ENCODE measurements around the gene TRPM1. TPM values are rescaled to one million over a fixed set of nuclear protein-coding genes. Genes with fewer than 3 reads are reported as not detected.

TRPM1 gene
- total and polyA plus RNA-seq, 9 of the 15 experiments (the other 6 are each of a cell fraction or from before 2014, with no cell fraction given) = 0.01 to 0.06 (median 0.03) TPM; not detected in 5

DNA sequence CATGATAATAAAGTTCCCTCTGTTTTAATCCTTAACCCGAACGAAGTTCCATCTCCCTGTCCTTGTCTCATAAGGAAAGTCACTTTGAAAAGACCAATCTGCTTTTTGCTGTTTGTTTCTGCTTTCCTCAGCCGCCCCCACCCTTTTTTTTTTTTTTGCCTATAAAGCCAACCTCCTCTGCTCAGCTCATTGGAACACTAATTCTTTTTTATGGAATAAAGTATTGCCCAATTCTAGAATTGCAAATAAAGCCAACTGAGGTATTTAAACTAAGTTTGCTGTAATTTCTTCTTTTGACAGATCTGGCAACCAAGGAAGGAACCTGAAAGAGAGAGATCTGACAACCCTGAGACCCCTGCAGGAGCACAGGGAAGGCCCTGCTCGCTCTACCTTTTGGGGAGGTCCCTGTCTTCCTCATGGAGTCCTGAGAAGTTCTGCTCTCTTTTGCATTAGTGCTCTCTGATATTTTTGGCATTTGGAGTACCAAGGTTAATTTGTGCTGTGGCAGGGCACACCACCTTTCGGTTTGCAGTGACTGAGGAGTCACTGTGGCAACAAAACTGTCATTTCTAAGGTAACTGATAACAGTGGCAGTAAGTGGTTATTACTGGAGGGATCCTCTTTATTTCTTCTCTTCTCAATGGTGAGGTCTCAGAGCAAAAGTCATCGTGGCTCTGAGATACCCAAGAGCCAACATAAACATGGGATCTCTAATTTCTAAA is 35.2 kb upstream of the TRPM1 start (continued):
- TF ChIP-seq CTBP1 (IDR thresholded peaks at IDR 0.05; ENCODE audit: borderline replicate concordance) (no peak), ZNF583 (CRISPR knock-in tag; IDR thresholded peaks at IDR 0.05) (no peak), DDX20 (tag; IDR thresholded peaks at IDR 0.05; ENCODE audit: low read depth) (no peak), KDM2B (CRISPR knock-in tag; IDR thresholded peaks at IDR 0.05) (no peak), ZSCAN29 (IDR thresholded peaks at IDR 0.05) (no peak), HSF4 (CRISPR knock-in tag; IDR thresholded peaks at IDR 0.05; ENCODE audit: borderline replicate concordance) (no peak)

DNA sequence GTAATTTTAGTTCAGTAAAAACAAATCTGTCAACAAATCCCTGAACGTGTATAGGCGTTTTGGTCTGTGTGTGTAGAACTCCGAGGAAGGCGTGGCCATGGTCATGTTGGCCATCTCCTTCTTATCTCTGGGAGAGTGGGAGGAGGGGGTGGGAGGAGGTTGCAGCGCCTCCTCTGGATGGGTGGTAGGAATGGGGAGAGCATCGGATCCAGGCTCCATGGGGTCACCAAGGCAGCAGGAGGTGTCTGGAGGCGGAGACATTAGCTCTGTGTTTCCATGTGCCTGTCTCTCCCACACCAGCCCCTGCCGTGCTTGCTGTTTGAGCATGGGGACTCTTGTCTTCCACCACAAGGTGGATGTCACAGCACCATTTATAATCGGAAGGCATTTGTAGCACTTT is 34.5 kb upstream of the TRPM1 start:
- FAIRE-seq (peak; percentile 6), DNase-seq (ENCODE audit: extremely low read depth in 1 of 4, low spot score in 3 of 4) (peak; percentile 51 to 67 (median 64)), ATAC-seq (peak; percentile 93)
- H3K4me3 ChIP-seq = no peak overlapping the region
- BruUV-seq (replicated peaks) = no TSS peak
- no peaks in the 10 kb centered on the region for H3K9me1 ChIP-seq (ENCODE audit: control insufficient read depth, insufficient read depth, low read length)
- peaks cover 0 to 2% of the 10 kb centered on the region in 2 experiments; a peak in 1 of 5 replicates for H3K27me3 ChIP-seq (ENCODE audit: control insufficient read depth in 2 of 2, insufficient read depth in 2 of 2, low read length in 2 of 2)
- POLR2A ChIA-PET = no interaction called here
- no peaks in the 10 kb centered on the region; a peak in 1 of 5 replicates for H3K4me1 ChIP-seq (replicated peaks in 1 of 2; ENCODE audit: control insufficient read depth in 2 of 2, insufficient read depth in 2 of 2, low read length in 2 of 2)
- no peak overlapping the region for H3K27ac ChIP-seq (ENCODE audit: extremely low read depth, low read depth, low read length)
- no peak overlapping the region for H3K9ac ChIP-seq (ENCODE audit: insufficient read depth in 1 of 2, low read depth in 2 of 2, low read length in 2 of 2)
- no peaks in the 10 kb centered on the region for H3K36me3 ChIP-seq (ENCODE audit: control insufficient read depth, insufficient read depth, low read length)
- H3K79me2 ChIP-seq (ENCODE audit: control insufficient read depth, insufficient read depth, low read length) = no peaks in the 10 kb centered on the region
- intact Hi-C loops (cut with micrococcal nuclease) (no loop called here), in situ Hi-C loops (cut with MboI) (no loop called here)
- no peaks in the 10 kb centered on the region for H4K20me1 ChIP-seq (replicated peaks; ENCODE audit: control insufficient read depth, insufficient read depth, low read length)
- 0 out of 2 replicates have a peak overlapping the region, but pooled peaks have one; percentile 37 for H2AFZ ChIP-seq (ENCODE audit: low read depth, low read length)
- 2% methylated on average over 9 of the region's 9 CpGs for WGBS (ENCODE audit: insufficient coverage, low coverage, missing lambda C conversion rate)
- H3K9me3 ChIP-seq (replicated peaks; ENCODE audit: control insufficient read depth, insufficient read depth, low read depth, low read length) = no peaks in the 10 kb centered on the region
- CTCF ChIA-PET (ENCODE audit: low intra/inter-chr PET ratio) = no interaction called here
- no peak overlapping the region for H3K4me2 ChIP-seq (ENCODE audit: insufficient read depth, low read length)
- TF ChIP-seq, protein P1, sequence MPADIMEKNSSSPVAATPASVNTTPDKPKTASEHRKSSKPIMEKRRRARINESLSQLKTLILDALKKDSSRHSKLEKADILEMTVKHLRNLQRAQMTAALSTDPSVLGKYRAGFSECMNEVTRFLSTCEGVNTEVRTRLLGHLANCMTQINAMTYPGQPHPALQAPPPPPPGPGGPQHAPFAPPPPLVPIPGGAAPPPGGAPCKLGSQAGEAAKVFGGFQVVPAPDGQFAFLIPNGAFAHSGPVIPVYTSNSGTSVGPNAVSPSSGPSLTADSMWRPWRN (IDR thresholded peaks at IDR 0.05; ENCODE audit: low read depth) = no peak
- TF ChIP-seq HLTF (IDR thresholded peaks at IDR 0.05) = no peak
- TF ChIP-seq EGR1 (conservative IDR thresholded peaks at IDR 0.05) = peak; percentile 88
- no peak for TF ChIP-seq MYNN (IDR thresholded peaks at IDR 0.05)
- no peak for TF ChIP-seq MYNN (CRISPR knock-in tag; IDR thresholded peaks at IDR 0.05)
- no peak for TF ChIP-seq RUNX1 (IDR thresholded peaks at IDR 0.05; ENCODE audit: low read depth)
- TF ChIP-seq YBX1 (IDR thresholded peaks at IDR 0.05) = no peak
- TF ChIP-seq NFXL1 (CRISPR knock-in tag; IDR thresholded peaks at IDR 0.05) = no peak
- peak; percentile 38; the same call in 1 of the 2 replicates for TF ChIP-seq CTBP1 (IDR thresholded peaks at IDR 0.05; ENCODE audit: borderline replicate concordance)
- TF ChIP-seq POLR2H (tag; IDR thresholded peaks at IDR 0.05; ENCODE audit: low read depth) = no peak
- TF ChIP-seq PRPF4 (IDR thresholded peaks at IDR 0.05; ENCODE audit: insufficient read depth, low read depth, low read length, poor library complexity, severe bottlenecking) = no peak
- no peak for TF ChIP-seq RBM25 (IDR thresholded peaks at IDR 0.05; ENCODE audit: low read depth, low read length, severe bottlenecking)
- no peak for TF ChIP-seq RHOXF2B (CRISPR knock-in tag; conservative IDR thresholded peaks at IDR 0.05)
- TF ChIP-seq, protein P2, sequence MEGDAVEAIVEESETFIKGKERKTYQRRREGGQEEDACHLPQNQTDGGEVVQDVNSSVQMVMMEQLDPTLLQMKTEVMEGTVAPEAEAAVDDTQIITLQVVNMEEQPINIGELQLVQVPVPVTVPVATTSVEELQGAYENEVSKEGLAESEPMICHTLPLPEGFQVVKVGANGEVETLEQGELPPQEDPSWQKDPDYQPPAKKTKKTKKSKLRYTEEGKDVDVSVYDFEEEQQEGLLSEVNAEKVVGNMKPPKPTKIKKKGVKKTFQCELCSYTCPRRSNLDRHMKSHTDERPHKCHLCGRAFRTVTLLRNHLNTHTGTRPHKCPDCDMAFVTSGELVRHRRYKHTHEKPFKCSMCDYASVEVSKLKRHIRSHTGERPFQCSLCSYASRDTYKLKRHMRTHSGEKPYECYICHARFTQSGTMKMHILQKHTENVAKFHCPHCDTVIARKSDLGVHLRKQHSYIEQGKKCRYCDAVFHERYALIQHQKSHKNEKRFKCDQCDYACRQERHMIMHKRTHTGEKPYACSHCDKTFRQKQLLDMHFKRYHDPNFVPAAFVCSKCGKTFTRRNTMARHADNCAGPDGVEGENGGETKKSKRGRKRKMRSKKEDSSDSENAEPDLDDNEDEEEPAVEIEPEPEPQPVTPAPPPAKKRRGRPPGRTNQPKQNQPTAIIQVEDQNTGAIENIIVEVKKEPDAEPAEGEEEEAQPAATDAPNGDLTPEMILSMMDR (IDR thresholded peaks at IDR 0.05 in 2 of 3, conservative IDR thresholded peaks at IDR 0.05 in 1 of 3; ENCODE audit: insufficient read depth in 2 of 3, low read depth in 1 of 3, low read length in 3 of 3) = peak; percentile 51 to 61 (median 55)
- TF ChIP-seq ZNF263 (CRISPR knock-in tag; IDR thresholded peaks at IDR 0.05; ENCODE audit: borderline replicate concordance) = 0 out of 2 replicates have a peak, but pooled peaks have one; percentile 51
